GM23248 (cell line): ENCODE results near the gene DHDDS.

ENCODE experiments used
- EZH2 ChIP-seq: fragments of 200-600 bp; sonication (generic); IDR thresholded peaks from 2 replicates; pipeline ENCODE4 v1.6.1; 2018; ENCODE audit warnings: antibody characterized with exemption, mild to moderate bottlenecking; ENCODE audit not compliant: insufficient read depth, poor library complexity, severe bottlenecking
- EZH2phosphoT487 ChIP-seq: fragments of 200-600 bp; sonication (generic); IDR thresholded peaks from 2 replicates; pipeline ENCODE4 v1.6.1; 2018; ENCODE audit warnings: antibody characterized with exemption, moderate library complexity, mild to moderate bottlenecking, low read depth; ENCODE audit not compliant: insufficient read depth

GRCh38 chr1:26389604-26390247 is 42.4 kb upstream of the DHDDS start:
- TF ChIP-seq EZH2phosphoT487 (no peak), EZH2 (no peak)
